Kidney (tissue), 14 donors: Measurements from ENCODE around the gene MBOAT1. TPM values are rescaled to one million over a fixed set of nuclear protein-coding genes. Genes with fewer than 3 reads are reported as not detected.

Experiments
- DNase-seq, 5 donors: peaks; one replicate each; pipeline ENCODE4 v3.0.0-alpha.2; 2013 to 2020
- FAIRE-seq: peaks from 2 replicates; lab custom pipeline; 2012; peaks lifted over from hg19 to GRCh38; lab: Jason Lieb, UNC
- H3K27ac ChIP-seq, 2 donors: one replicate each; pipeline ENCODE4 v1.7.0; 2013; ENCODE audit warnings: low read depth in 2 of 2, low read length in 2 of 2, inconsistent platforms in 1 of 2
- H3K27me3 ChIP-seq: one replicate; pipeline ENCODE4 v1.7.1; 2013; ENCODE audit warnings: low read length, inconsistent platforms; ENCODE audit not compliant: control insufficient read depth, insufficient read depth
- H3K36me3 ChIP-seq, 3 donors: one replicate each; pipeline versions ENCODE4 v1.7.0 to v1.7.1; 2013; ENCODE audit warnings: low read length in 3 of 3, control low read depth in 1 of 3, inconsistent platforms in 1 of 3; ENCODE audit not compliant: insufficient read depth in 3 of 3, control insufficient read depth in 2 of 3
- H3K4me1 ChIP-seq, 3 donors: one replicate each; pipeline versions ENCODE4 v1.7.0 to v1.7.1; 2013; ENCODE audit warnings: low read length in 3 of 3, inconsistent platforms in 1 of 3, low read depth in 1 of 3; ENCODE audit not compliant: control insufficient read depth in 2 of 3, insufficient read depth in 2 of 3
- H3K4me3 ChIP-seq, 3 donors: one replicate each; pipeline versions ENCODE4 v1.7.0 to v1.8.1; 2013; ENCODE audit warnings: low read length in 3 of 3, control low read depth in 1 of 3, inconsistent platforms in 1 of 3
- H3K9ac ChIP-seq, 3 donors: one replicate each; pipeline versions ENCODE4 v1.7.0 to v1.7.1; 2013; ENCODE audit warnings: low read length in 3 of 3, control low read depth in 1 of 3, inconsistent platforms in 1 of 3
- H3K9me3 ChIP-seq, 3 donors: one replicate each; pipeline versions ENCODE4 v1.7.0 to v1.7.1; 2013; ENCODE audit warnings: low read length in 3 of 3, control low read depth in 1 of 3, inconsistent platforms in 1 of 3; ENCODE audit not compliant: control insufficient read depth in 2 of 3, insufficient read depth in 1 of 3
- intact Hi-C: fragments of 100-400 bp; cut with DNase I; formaldehyde crosslinking; loops from one replicate; pipeline ENCODE4 v1.11.1; 2022
- polyA plus RNA-seq: library from polyadenylated mRNA; stranded (reverse); fragments of 350-450 nt; fragmentation: Illumina TruSeq; extraction: RNeasy Lipid Tissue Mini Kit (QIAGEN cat#74804); gene quantifications from one replicate; pipeline ENCODE4 v1.2.3, GENCODE V29; 2014; ENCODE audit warnings: low read depth, low replicate concordance; ENCODE audit not compliant: insufficient read depth
- total RNA-seq: library from RNA; stranded (reverse); fragmentation: NEBNext Ultra II Directional; extraction: Animal tissue kit (Norgen Biotek cat#: 25700); gene quantifications from one replicate; pipeline ENCODE4 v1.2.1, GENCODE V29; 2021
- TF ChIP-seq, protein P1 (sequence below): IDR thresholded peaks from 3 replicates; pipeline ENCODE4 v1.5.1; 2012; ENCODE audit warnings: mild to moderate bottlenecking, moderate library complexity, borderline replicate concordance; ENCODE audit not compliant: insufficient read depth; ENCODE audit errors: extremely low read depth
- donor health status: control.
- donor health status: control.
- donor health status: control.
- donor health status: control.
- donor health status: control.
- donor health status: DM: yes; HTN: yes; CAD: no.
- donor health status: Normal renal cell carcinoma (clear cell type).

MBOAT1 gene
- total and polyA plus RNA-seq, 2 donors from 2014 or later, result 1.9 to 15.1 TPM

DNA sequence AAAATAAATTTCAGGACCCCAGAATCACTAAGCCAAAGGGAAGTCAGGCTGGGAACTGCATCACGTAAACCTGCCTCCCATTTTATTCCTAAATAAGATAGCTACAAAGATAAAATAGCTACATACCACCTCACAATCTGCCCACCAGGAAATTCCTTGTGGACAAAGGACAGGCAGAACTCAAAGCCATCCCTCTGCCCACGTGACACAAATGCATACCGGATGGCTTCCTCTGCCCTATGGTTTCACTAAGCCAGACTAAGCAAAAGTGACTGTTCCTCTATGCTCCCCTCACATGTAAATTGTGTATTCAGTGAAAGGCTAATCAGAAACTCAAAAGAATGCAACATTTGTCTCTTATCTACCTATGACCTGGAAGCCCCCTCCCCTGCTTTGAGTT is 15.0 kb downstream of the MBOAT1 start:
- FAIRE-seq, result no peak
- Histone ChIP-seq H3K9me3 (no peaks in the 10 kb centered on the region), H3K9ac (no peak overlapping the region), H3K4me3 (no peak overlapping the region), H3K27me3 (no peaks in the 10 kb centered on the region), H3K36me3 (no peaks in the 10 kb centered on the region), H3K27ac (no peak overlapping the region), H3K4me1 (peaks cover 0 to 6% (median 5%) of the 10 kb centered on the region in 3 donors)
- TF ChIP-seq, protein P1, sequence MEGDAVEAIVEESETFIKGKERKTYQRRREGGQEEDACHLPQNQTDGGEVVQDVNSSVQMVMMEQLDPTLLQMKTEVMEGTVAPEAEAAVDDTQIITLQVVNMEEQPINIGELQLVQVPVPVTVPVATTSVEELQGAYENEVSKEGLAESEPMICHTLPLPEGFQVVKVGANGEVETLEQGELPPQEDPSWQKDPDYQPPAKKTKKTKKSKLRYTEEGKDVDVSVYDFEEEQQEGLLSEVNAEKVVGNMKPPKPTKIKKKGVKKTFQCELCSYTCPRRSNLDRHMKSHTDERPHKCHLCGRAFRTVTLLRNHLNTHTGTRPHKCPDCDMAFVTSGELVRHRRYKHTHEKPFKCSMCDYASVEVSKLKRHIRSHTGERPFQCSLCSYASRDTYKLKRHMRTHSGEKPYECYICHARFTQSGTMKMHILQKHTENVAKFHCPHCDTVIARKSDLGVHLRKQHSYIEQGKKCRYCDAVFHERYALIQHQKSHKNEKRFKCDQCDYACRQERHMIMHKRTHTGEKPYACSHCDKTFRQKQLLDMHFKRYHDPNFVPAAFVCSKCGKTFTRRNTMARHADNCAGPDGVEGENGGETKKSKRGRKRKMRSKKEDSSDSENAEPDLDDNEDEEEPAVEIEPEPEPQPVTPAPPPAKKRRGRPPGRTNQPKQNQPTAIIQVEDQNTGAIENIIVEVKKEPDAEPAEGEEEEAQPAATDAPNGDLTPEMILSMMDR, result no peak
- no peak for DNase-seq
- intact Hi-C loops, result no loop called here

DNA sequence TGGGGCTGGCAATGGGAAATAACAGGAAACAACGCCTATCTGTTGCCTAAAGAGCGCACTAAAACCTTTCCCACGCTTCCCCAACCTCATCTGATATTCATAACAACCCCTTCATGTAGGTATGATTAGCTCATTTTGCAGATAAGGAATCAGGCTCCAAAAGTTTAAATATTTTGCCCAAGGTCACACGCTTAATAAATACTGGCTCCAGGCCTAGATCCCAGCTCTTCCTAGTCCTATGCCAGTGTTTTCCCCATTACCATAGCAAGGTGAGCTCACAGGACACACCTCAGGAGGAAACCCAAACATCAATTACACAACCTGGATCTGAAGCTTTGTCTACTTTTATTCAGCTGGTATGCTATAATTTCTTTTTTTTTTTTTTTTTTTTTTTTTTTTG is 19.6 kb downstream of the MBOAT1 start:
- H3K4me3 ChIP-seq, result no peak overlapping the region
- TF ChIP-seq, protein P1, result no peak
- H3K36me3 ChIP-seq, result no peaks in the 10 kb centered on the region
- FAIRE-seq (no peak), DNase-seq (no peak)
- H3K9me3 ChIP-seq, result no peaks in the 10 kb centered on the region
- no peaks in the 10 kb centered on the region for H3K27me3 ChIP-seq
- intact Hi-C loops, result no loop called here
- no peak overlapping the region for H3K27ac ChIP-seq
- no peaks in the 10 kb centered on the region for H3K4me1 ChIP-seq
- no peak overlapping the region for H3K9ac ChIP-seq

DNA sequence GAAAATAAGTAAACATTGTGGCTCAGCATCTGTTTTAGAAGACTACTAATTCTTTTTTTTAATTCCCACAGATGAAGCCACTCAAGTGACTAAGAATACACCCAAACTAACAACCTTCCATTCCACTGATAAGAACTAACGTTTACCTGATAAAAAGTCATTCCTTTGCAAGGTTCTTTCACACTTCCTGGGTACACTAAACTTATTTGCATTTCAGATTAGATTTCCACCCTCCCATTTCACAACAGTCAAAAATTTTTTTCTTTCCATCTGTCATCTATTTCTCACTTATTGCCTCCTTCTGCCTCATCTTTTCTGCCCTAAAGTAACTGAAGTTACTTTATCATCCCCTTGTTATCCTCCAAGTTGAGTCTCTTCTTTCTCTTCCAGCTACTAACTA is 20.3 kb downstream of the MBOAT1 start:
- Histone ChIP-seq H3K4me1 (no peaks in the 10 kb centered on the region), H3K9ac (no peak overlapping the region), H3K4me3 (no peak overlapping the region), H3K9me3 (no peaks in the 10 kb centered on the region), H3K36me3 (no peaks in the 10 kb centered on the region), H3K27ac (no peak overlapping the region), H3K27me3 (no peaks in the 10 kb centered on the region)
- DNase-seq (no peak), FAIRE-seq (no peak)
- intact Hi-C loops, result no loop called here
- TF ChIP-seq, protein P1, result no peak

DNA sequence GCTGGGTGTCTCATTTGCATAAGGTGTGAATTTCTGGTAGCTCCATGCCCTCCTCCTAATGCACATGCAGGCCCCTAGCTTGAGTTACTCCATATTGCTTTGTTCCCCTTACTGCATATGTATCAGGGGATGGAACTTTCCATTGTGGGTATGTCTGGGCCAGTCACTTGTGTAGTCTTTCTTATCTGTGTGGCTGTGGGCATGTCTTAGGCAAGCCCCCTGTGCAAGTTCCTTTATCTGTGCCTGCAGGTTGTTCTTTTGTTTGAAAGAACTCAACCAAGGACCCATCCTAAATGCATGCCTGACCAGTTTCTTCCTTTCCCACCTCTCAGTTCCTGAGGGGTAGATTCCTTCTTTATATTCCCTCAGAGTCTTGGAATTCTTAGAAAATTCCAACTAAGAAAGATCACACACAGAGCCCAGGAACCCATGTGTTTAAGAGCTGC is 23.6 kb downstream of the MBOAT1 start:
- intact Hi-C loops, result no loop called here
- Histone ChIP-seq H3K27me3 (no peaks in the 10 kb centered on the region), H3K36me3 (no peaks in the 10 kb centered on the region), H3K9ac (no peak overlapping the region), H3K9me3 (no peaks in the 10 kb centered on the region), H3K4me3 (no peak overlapping the region), H3K27ac (no peak overlapping the region), H3K4me1 (no peaks in the 10 kb centered on the region)
- FAIRE-seq, result no peak
- DNase-seq, result no peak
- TF ChIP-seq, protein P1, result no peak
